T-helper 2 cell (primary cell): Measurements from ENCODE around the gene NTNG2.
"Not testable (repeated sequence)": the region's sequence is repeated elsewhere in the genome, so short reads cannot be mapped to it uniquely, and the experiment has no call there.

Experiments used
- DNase-seq, 5 experiments: peaks; one replicate each; pipeline versions ENCODE4 v3.0.0 to v3.0.0-alpha.2; 2012 to 2022
- total RNA-seq, 2 donors: gene quantifications; one replicate each; lab custom pipeline; 2026; lab: John Stamatoyannopoulos, UW

The NTNG2 gene
- 5.3 to 6.1 reads per million in 2 donors for total RNA-seq

DNA sequence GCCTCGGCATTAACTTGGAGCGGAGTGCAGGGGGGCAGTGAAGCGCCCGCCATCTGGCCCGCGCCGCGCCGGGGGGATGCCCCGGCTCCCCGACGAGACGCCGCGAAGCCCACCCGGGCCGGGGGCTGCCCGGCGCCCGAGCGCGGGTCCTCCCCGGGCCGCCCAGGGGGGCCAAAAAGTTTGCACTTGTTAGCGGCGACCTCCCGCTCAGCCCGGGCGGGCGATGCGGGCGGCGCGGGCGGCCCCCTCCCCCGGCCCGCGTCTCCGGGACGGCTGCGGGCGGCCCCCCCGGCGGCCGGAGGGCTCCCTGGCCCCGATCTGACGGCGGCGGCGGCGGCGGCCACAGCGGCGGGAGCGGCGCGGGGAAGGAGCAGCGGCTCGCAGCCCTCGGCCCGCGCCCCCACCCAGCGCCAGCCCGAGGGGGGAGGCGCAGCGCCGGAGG, at the start of gene NTNG2:
Gene NTNG2 (plus strand): TSS at position 316 of the 442 bp plus-strand sequence. CDS start 4,774 bp downstream, outside the sequence.
- DNase-seq: no peak

DNA sequence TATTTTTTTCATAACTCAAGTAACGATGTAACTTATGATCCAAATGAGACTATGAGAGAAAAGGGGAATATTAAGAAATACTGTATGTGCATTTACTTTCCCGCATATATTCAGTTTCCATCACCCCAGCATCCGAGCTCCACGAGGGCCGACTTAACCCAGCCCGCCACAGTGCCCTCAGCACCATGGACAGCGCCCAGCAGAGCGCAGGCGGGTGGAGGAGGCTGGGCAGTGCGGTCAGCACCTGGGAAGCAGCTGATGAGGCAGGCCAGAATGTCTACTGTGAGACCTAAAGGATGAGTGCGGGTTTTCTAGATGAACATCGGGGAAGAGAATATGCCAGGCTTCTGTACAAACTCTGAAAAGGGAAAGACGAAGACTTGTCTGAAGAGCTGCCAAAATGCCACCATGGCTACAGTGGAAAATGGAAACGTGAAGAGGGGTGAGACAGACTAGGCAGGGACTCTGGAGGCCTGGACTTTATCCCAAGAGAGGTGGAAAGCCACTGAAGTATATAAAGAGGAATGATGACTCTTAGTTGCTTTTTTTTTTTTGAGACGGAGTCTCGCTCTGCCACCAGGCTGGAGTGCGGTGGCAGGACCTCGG, 47.7 kb upstream of the NTNG2 start:
- peak in 2 of 5 experiments; percentile 11 to 34 for DNase-seq

GRCh38 chr9:132116583-132116982, 45.3 kb upstream of the NTNG2 start:
- no peak for DNase-seq

DNA sequence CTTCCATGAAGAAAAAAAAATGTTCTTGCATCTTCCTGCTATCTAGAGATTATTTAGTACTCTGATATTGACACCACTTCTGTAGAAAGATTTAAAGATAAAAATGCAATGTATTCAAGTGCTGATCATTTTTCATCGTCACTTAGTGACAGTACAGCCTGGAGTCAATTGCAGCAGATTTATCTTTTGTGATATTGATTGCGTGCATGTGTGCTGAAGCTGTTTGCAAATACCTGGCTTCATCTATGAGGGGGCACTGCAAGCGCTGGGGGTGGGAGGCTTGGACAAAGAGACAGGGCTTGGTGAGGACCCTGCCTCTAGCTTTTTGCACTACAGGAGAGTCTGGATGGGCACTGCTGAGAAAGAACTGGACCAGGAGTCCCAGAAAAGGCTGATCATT, 44.2 kb upstream of the NTNG2 start:
- DNase-seq: no peak

DNA sequence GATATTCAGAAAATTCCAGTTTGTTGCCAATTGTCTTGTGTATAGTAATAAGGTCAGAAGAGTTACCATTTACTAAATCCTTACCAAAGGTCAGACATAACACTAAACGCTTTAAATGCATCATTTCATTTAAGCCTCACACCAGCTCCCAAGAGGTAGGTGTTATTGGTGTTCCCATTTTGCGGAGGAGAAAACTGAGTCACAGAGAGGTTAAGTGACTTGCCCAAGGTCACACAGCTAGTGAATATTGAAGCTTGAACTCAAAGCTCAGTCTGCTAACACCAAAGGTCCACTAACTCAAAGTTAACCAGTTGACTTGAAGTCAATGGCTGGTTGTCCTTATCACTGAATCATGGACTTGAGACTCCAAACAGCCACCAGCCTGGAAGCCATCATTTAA, 40.8 kb upstream of the NTNG2 start:
- DNase-seq: no peak

GRCh38 chr9:132124800-132125199, 37.1 kb upstream of the NTNG2 start:
- DNase-seq: no peak

DNA sequence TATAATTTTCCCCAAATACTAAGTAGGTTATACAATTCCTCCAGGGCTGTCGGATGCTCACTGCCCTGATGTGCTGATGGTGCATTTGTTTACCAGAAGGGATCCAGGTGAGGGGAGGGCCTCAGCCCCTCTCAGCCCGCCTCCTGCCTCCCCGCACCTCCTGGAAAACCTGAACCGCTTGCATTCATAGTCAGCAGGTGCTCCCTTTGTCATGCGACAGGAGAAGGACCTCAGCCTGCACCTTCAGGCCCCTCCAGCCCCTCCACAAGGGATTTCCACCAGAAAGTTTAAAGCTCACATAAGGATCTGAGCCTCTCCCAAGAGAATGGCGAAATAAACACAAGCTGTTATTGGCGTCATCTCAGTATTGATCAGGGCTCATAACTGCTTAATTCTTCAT, 36.5 kb upstream of the NTNG2 start:
- no peak for DNase-seq

- DNase-seq: peak in 1 of 5 experiments; percentile 45
Observed at GRCh38 chr9:132125944-132126679, 35.7 kb upstream of the NTNG2 start.

- DNase-seq: no peak
Observed at GRCh38 chr9:132126680-132127236, 35.1 kb upstream of the NTNG2 start.

DNA sequence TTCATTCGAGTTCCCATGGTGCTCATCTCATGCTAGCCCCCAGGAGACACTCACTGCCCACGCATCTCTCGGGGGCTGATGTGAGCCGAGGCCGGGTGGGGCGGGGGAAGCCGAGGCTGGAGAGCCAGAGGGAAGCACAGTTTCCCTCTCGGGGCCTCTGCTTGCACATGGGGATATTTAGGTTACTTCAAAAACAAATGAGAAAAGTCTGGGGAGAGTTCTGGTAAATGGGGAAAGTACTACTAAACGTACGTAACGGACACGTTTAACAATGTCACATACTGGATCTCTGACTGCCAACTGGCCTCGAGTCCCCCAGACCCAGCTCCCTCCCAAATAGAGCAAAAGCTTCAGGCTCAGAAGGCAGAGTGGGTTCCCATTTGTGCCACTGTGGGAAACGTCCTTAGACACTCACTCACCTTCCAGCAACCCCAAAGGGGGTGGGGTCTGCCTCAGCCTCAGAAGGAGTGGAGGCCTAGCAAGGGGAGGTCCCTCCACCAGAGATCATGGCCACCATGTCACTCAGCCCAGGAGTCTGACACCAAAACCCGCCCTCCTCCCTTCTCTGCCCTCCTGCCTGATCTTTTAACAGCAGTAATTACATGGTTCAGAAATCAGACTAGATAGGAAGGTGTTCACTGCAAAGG, 33.8 kb upstream of the NTNG2 start:
- no peak for DNase-seq

- DNase-seq: no peak
Observed at GRCh38 chr9:132129535-132129934, 32.3 kb upstream of the NTNG2 start.

DNA sequence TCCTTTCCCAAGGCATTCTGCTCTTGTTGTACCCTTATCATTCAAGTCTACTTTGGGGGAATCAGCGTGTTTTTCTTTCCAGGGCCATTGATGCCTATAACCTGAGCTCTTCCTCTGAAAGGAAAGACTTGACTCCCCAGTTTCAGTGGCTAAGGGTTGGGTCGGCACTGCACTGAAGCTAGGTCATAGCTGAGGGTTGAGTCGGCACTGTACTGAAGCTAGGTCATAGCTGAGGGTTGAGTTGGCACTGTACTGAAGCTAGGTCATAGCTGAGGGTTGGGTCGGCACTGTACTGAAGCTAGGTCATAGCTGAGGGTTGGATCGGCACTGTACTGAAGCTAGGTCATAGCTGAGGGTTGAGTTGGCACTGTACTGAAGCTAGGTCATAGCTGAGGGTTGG, 27.8 kb upstream of the NTNG2 start:
- DNase-seq: not testable (repeated sequence)

- no peak for DNase-seq
Observed at GRCh38 chr9:132135456-132135855, 26.4 kb upstream of the NTNG2 start.

DNA sequence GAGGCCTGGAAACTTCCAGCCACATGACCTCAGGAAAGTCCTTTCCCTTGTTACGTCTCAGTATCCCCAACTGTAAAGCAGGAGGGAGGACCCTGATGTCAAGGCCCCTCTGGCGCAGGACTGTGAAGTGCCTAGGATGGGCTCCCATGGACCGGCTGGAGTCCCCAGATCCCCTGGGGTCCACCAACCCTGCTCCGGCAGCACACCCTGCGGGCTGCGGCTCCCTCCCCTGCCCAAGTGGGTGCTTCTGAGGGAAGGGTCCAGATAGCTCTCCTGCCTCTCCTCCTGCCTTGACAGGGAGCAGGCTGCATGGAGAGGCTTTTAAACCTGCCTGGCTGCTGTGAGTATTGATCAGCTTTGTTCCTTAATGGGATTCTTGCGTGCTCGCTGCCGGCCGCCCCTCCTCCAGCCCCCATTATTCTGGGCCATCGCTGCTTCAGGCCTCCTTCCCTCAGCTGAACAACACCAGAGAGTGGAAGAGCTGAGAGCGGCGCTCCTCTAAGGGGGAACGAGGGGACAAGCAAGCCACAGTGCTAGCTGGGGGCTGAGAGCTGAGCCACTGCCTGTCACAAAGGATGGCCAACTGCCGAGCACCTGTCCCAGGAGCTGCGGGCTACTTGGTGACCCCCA, 25.6 kb upstream of the NTNG2 start:
- no peak for DNase-seq

GRCh38 chr9:132141344-132141947, 20.4 kb upstream of the NTNG2 start:
- DNase-seq: no peak

DNA sequence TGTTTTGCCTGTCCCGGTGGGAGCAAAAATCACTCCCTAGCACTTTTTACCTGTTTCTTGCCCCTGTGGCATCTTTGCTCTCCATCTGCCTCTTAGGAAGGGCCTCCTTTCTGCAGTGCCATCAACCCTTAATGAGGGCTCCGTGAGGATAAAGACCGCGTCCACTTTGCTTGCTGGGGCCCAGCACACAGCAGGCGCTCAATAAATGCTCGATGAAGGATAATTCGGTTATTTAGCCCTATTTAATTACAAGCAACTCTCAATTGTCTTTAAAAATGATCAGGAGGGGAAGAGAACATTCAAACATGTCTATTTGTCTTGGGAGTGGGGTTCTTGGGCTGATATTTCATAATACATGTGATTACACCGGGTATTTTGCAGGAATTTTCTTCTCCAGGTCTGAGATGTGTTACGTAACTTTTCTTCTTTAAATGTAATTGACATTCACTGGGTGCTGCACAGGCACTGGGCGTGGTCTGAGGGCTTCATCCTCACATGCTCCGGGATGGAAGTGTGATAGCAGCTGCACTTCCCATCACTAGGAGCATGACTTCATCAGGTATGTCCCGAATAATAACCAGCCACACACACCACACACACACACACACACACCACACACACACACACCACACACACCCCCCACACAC, 19.8 kb upstream of the NTNG2 start:
- DNase-seq: no peak

- DNase-seq: no peak
Observed at GRCh38 chr9:132142924-132143323, 18.9 kb upstream of the NTNG2 start.

GRCh38 chr9:132143359-132143758, 18.5 kb upstream of the NTNG2 start:
- no peak for DNase-seq

DNA sequence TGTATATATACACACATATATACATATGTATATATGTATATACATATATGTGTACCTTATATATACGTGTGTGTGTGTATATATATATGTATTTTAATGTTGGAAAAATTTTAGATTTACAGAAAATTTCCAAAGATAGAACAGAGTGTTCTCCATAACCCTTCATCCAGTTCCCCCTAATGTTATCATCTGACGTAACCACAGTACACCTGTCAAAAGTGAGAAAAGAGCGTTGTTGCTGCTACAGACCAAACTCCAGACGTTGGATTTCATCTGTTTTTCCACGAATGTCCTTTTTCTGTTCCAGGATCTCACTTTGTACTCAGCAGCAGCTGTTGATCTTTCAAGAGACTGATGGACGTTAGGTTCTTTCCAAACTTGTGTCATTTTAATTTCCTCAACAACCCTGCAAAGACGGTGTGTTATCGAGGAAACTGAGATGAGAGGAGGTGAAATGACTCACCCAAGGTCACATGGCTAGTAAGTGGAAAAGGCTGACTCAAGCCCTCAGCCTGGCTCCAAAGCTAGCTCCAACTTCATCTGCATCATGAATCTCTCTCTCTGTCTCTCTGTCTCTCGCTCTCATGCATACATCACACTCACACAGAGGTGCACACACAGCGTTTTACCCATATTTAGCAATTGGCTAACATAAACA, 17.0 kb upstream of the NTNG2 start:
- peak in 1 of 5 experiments; percentile 84 for DNase-seq

DNA sequence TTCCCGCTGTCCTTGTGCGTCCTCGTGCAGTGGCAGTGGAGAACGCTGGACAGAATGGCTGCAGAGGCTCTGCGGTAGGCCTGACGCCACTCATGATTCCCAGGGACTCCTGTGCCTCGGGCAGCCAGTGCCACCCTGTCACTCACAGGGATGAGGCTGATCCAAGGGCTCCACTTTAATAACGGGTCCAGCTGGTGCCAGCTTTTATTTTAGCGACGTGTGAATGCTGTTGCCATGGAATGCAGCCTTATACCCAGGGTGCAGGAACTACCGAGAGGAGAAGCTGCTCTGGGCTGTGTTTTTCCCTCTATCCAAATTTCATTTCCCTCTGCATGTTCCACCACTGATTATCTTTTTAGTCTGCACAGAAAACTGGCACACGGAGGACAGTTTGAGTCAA, 15.8 kb upstream of the NTNG2 start:
- DNase-seq: no peak

DNA sequence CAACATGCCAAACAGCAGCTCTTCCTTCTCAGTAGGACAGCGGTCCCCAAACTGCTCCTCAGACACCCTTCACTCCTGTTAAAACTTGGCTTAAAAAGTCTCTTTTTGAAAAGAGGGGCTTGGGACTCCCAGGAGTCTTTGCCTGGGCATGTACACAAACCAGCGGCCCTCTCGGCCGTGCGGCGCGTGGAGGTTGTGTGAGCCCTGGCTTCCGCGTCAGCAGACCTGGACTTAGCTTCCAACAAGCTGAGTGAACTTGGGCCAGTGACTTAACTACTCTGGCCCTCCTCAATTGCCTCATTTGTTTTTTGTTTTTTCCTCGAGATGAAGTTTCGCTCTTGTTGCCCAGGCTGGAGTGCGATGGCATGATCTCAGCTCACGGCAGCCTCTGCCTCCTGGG, 15.3 kb upstream of the NTNG2 start:
- no peak for DNase-seq
